ENCODE measurements around the gene NUDT22.

The NUDT22 gene

DNA sequence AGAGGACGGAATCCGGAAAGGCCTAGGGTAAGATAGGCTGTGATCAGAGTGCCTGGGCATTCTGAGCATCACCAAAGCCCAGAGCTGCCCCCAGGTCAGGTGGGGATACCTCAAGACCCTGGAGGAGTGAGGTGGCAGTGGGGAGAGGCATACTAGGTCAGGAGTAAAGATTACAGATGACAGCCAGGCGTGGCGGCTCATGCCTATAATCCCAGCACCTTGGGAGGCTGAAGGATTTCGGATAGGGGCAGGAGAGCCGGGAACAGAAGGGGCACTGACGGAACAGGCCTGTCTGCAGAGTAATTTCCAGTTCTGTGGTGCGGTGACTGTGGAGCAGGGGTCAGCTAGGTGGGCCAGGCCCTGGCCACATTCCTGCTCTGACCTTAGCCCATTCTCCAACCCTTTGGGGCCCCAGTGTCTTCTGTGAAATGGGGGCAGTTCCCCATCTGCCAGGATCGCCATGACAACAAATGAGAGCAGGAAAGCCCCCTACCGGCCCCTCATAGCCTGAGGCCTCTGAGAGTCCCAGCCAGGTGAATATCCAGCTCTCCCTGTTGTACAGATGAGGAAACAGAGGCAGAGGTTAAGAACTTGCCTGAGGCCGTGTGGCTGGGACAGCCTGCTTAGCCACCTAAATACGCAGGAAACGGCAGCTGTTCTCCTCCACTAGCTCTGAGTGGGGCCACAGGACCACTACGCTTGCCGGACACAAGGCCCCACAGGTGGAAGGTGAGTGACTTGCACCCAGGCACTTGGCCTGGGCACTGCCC, 49.1 kb downstream of the NUDT22 start:
- no peak for DNase-seq (ENCODE audit: low read depth)

DNA sequence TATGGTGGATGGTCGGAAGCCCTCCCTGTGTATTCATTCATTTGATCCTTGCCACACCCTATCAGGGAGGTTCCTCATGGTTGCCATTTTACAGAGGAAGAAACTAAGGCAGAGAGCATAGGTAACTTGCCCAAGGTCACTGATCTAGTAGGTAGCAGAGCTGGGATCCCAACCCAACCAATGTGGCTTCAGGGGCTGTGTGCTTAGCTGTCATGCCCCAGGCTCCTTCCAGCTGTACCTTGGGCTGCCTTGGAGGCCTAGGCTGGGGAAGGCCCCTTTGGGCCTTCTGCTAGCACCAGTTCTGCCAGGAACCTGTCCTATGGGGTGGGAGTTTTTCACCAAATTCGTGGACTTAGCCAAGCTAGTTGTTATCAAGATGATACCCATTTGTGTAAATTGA, 49.8 kb downstream of the NUDT22 start:
- DNase-seq (ENCODE audit: low read depth), result no peak

DNA sequence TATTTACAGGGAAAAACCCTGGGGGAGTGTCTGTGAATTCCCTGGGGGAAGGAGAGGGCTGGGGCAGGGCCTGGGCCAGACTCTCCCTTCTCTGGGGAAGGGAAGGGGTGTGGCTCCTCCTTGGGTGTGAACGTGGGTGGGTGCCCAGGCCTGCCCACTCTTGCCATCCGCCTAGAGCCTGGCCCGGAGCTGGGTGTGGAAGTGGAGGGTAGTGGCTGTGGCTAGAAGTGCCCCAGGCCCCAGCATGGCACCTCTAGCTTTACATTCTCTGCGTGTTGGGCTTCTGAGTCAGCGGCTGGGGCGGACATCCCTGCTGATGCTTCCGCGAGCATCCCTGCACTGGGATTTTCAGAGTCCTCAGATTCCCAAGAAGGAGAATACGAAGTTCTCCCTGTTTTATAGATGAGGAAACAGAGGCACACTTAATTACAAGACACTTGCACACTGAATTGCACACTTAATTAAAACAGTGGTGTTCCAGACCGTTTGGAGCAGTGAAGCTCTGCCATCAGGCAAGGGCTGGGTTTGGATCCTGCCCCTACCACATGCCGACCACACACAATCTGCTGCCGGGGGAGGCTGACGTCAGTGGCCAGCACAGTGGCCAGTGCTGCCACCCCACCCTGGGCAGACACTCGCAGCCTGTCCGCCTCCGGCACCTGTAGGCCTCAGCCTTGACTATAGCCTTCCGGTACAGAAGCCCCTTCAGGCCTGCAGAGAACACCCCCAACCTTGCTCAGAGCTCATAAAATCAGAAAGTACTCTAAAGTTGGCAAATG, 50.8 kb downstream of the NUDT22 start:
- DNase-seq (ENCODE audit: low read depth), result peak; percentile 48

DNA sequence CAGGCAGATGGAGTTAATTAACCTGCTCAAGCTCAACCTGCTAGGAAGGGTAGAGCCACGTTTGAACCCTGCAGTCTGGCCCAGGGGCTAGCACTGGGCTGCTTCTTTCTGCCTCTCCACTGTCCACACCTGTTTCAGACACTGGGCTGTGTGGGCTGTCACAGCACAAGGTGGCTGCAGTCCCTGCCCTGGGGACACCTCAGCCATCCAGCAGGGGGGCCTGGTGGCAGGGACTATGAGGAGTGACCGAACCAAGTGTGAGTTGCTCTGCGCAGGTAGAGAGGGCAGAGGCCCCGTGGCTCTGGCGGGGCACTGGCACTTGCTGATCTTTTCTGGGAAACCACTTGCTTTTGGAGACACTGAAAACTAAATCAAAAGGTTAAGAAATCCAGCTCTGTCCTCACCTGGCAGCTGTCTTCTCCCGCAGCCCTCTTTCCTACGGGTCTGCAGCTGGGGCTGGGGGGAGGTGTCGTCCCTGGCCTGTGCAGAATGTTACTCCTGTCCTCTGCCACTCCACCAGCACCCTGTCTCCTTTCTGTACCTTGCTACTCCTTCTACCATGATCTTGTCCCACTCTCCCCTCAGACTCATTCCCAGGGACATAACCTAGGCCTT, 52.6 kb downstream of the NUDT22 start:
- DNase-seq (ENCODE audit: low read depth), result no peak

Measured in EH (cell line).